Measurements from ENCODE around the gene SREBF1. TPM values are rescaled to one million over a fixed set of nuclear protein-coding genes. Genes with fewer than 3 reads are reported as not detected.

SREBF1 gene
- total and polyA plus RNA-seq, 12 donors = 9.0 to 61.2 (median 20.1) TPM

DNA sequence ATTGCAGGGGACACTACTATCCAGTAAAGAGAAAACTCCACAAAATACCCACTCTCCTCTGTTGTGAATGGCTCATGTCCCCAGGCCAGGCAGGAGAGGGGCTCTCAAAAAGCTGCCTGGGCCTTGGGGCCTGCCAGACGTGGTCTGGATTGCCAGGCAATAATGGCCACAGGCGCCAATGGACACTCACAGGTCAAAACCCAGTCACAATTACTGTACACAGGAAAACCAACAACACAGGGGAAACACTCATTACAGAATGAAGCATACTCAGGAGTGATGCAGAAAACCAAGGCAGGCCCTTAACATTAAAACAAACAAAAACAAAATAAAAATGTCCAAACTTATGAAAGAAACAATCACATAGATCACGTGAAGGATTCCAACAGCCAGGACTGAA is 35.1 kb upstream of the SREBF1 start:
- ATAC-seq = no peak
- no peaks in the 10 kb centered on the region for H3K9me3 ChIP-seq

DNA sequence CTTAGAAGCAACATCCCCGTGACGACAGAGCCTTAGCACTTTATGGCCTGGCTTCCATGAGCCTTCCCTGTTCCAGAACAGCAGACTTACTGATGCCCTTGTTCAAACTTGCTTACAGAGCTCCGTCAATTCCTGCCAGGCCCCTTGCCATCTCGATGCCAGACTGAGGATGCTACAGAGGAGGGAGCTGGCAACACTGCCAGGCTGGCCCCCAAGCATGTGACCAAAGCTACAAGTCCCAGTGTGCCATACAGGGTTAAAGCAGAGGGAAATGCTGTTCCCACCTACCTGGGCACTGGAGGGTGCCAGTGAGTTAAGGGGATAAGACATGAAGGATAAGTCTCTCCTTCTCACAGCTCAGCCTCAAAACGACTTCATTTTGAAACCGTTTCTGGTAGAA is 33.5 kb upstream of the SREBF1 start:
- TF ChIP-seq, protein P1, sequence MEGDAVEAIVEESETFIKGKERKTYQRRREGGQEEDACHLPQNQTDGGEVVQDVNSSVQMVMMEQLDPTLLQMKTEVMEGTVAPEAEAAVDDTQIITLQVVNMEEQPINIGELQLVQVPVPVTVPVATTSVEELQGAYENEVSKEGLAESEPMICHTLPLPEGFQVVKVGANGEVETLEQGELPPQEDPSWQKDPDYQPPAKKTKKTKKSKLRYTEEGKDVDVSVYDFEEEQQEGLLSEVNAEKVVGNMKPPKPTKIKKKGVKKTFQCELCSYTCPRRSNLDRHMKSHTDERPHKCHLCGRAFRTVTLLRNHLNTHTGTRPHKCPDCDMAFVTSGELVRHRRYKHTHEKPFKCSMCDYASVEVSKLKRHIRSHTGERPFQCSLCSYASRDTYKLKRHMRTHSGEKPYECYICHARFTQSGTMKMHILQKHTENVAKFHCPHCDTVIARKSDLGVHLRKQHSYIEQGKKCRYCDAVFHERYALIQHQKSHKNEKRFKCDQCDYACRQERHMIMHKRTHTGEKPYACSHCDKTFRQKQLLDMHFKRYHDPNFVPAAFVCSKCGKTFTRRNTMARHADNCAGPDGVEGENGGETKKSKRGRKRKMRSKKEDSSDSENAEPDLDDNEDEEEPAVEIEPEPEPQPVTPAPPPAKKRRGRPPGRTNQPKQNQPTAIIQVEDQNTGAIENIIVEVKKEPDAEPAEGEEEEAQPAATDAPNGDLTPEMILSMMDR (IDR thresholded peaks at IDR 0.05) = no peak
- WGBS, 2 donors = 73 to 74% methylated on average over 6 of the region's 6 CpGs
- H3K4me1 ChIP-seq = peaks cover 8 to 77% (median 41%) of the 10 kb centered on the region in 9 donors
- H3K9me3 ChIP-seq = no peaks in the 10 kb centered on the region
- H3K27me3 ChIP-seq = no peaks in the 10 kb centered on the region
- peaks cover 0 to 60% (median 15%) of the 10 kb centered on the region in 9 donors for H3K36me3 ChIP-seq
- peak overlapping the region in 5 of 10 donors; percentile 0 to 74 (median 59) for H3K27ac ChIP-seq
- DNase-seq (no peak), ATAC-seq (no peak)
- intact Hi-C loops (cut with DNase I) = loop anchor here in 1 of 10 donors (10.0 kb wide), 1 partner anchor 165 kb away; the partner anchor contains the start of genes ATPAF2 and GID4
- H3K4me3 ChIP-seq = no peak overlapping the region

More for the DNA sequence above, 35.1 kb upstream of the SREBF1 start:
- no peak for DNase-seq
- 80 to 91% methylated on average over 3 of the region's 3 CpGs for WGBS, 2 donors
- TF ChIP-seq, protein P1 (IDR thresholded peaks at IDR 0.05) = no peak
- Histone ChIP-seq H3K36me3 (peaks cover 0 to 56% (median 7%) of the 10 kb centered on the region in 9 donors), H3K4me1 (peaks cover 20 to 87% (median 56%) of the 10 kb centered on the region in 9 donors), H3K4me3 (no peak overlapping the region), H3K27me3 (no peaks in the 10 kb centered on the region), H3K27ac (peak overlapping the region in 2 of 10 donors; percentile 32 to 97)
- intact Hi-C loops (cut with DNase I) = loop anchor here in 1 of 10 donors (10.0 kb wide), 1 partner anchor 163 kb away; the partner anchor contains the start of genes ATPAF2 and GID4

DNA sequence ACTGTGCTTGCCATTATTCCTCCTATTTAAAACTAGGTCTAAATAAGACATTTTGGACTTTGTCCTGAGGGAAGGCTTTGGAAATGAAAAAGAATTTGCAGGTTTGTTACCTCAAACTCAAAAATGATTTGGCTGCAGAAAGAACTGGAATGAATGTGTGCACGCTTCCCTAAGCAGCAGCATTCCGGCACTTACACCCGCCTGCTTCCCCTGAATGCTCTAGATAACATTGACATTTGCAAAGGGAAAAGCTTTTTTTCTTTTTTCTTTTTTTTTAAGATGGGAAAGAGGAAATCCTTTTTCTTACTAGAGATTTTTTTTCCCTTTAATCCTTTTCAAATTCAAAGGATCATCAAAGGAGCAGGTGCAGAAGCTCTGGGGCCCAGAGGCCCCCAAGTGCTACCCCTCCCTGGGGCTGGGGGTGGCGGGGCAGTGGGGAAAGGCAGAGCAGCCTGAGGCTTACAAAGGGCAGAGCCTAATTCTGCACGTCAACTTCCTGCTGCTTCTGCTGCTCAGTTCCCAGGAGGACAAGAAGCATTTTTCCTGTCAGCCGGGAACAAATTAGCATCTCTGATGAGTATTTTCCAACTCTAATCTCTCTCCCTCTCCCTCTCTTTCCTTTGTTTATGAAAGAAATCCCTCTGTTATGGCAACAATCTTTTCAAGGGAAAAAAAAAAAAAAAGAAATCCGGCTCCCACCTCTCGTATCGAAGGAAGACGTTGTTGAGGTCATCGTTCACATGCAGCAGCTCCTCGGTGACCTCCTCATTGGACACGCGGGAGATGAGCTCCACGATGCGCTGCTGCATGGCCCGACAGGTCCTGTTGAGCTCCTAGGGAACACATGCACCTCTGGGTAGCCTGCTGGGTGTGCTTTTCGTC is 32.1 kb upstream of the SREBF1 start:
- TF ChIP-seq, protein P1 (IDR thresholded peaks at IDR 0.05) = no peak
- peaks cover 0 to 70% (median 15%) of the 10 kb centered on the region in 9 donors for H3K36me3 ChIP-seq

DNA sequence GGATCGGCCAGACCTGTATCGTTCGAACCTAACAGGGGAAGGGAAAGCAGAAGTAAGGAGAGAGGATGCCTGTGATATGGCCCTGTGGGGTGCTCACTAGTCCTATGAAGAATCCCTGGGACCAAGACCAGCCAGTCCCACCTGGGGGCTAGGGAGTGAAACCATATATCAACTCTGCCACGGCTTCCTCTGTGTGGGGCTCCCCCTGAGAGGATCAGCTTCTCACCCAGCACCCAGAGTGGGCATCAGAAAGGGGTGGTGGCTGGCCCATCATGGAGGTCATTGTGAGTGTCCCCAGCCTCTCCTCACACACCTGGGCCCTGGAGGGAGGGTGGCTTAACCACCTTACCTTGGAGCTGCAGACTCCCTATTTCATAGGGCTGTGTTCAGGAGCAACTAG is 30.1 kb upstream of the SREBF1 start:
- no peaks in the 10 kb centered on the region for H3K27me3 ChIP-seq
- H3K36me3 ChIP-seq = peaks cover 0 to 77% (median 17%) of the 10 kb centered on the region in 9 donors
- H3K4me3 ChIP-seq = no peak overlapping the region
- 89 to 95% methylated on average over 4 of the region's 4 CpGs for WGBS, 2 donors
- intact Hi-C loops (cut with DNase I) = loop anchor here in 4 of 10 donors (10.0 kb wide), 2 partner anchors 48 to 192 kb away; no protein-coding TSS in a partner anchor
- no peak for DNase-seq
- no peaks in the 10 kb centered on the region for H3K9me3 ChIP-seq
- no peak overlapping the region for H3K27ac ChIP-seq
- peaks cover 8 to 43% (median 28%) of the 10 kb centered on the region in 9 donors for H3K4me1 ChIP-seq
- TF ChIP-seq, protein P1 (IDR thresholded peaks at IDR 0.05) = no peak
- no peak for ATAC-seq

More for the DNA sequence above, 32.1 kb upstream of the SREBF1 start:
- Histone ChIP-seq H3K4me1 (peaks cover 8 to 63% (median 32%) of the 10 kb centered on the region in 9 donors), H3K4me3 (no peak overlapping the region), H3K27me3 (no peaks in the 10 kb centered on the region), H3K27ac (peak overlapping the region in 9 of 10 donors; percentile 45 to 78 (median 59)), H3K9me3 (no peaks in the 10 kb centered on the region)
- ATAC-seq (peak in 7 of 8 donors; percentile 71 to 93 (median 82)), DNase-seq (peak in 1 of 2 donors; percentile 68)
- WGBS, 2 donors = 27 to 47% methylated on average over 18 of the region's 18 CpGs
- intact Hi-C loops (cut with DNase I) = loop anchor here in 4 of 10 donors (10.0 kb wide), 2 partner anchors 46 to 194 kb away; no protein-coding TSS in a partner anchor

All from heart right ventricle (tissue), 16 donors.